K562 (cell line): ENCODE measurements around the gene NUP205. TPM values are rescaled to one million over a fixed set of nuclear protein-coding genes. Genes with fewer than 3 reads are reported as not detected.

ENCODE experiments used
- CBX3 ChIP-seq, 2 experiments: IDR thresholded peaks; 1 replicate in 1 of 2; 2 replicates in 1 of 2; pipeline ENCODE4 v1.6.1; 2012; ENCODE audit warnings: inconsistent platforms in 2 of 2, low read length in 2 of 2, borderline replicate concordance in 1 of 2, control low read depth in 1 of 2
- CHCHD3 ChIP-seq: fragments of 250-450 bp; sonication (Bioruptor Pico); IDR thresholded peaks from 2 replicates; pipeline ENCODE4 v2.1.2; 2022; ENCODE audit warnings: mild to moderate bottlenecking
- DPF2 ChIP-seq: fragments of 450-650 bp; IDR thresholded peaks from 2 replicates; pipeline ENCODE4 v1.6.1; 2016
- ETV1 ChIP-seq: fragments of 450-650 bp; conservative IDR thresholded peaks from 2 replicates; pipeline ENCODE4 v1.6.1; 2016; ENCODE audit warnings: missing genetic modification characterization, control low read depth, low read depth, missing compliant biosample characterization
- FOXJ3 ChIP-seq: sonication (generic); formaldehyde crosslinking; IDR thresholded peaks from 2 replicates; pipeline ENCODE4 v1.4.0; 2020; ENCODE audit warnings: mild to moderate bottlenecking, missing genetic modification reagents
- HOXB6 ChIP-seq: fragments of 250-450 bp; sonication (Bioruptor Pico); IDR thresholded peaks from 2 replicates; pipeline ENCODE4 v1.5.1; 2022; ENCODE audit warnings: mild to moderate bottlenecking, borderline replicate concordance
- KDM1A ChIP-seq, 2 experiments: fragments of 450-650 bp; IDR thresholded peaks; 2 replicates each; pipeline ENCODE4 v1.6.1; 2016; ENCODE audit warnings: mild to moderate bottlenecking in 2 of 2
- MTA1 ChIP-seq: fragments of 450-650 bp; IDR thresholded peaks from 2 replicates; pipeline ENCODE4 v1.6.1; 2017; ENCODE audit warnings: borderline replicate concordance
- MTA3 ChIP-seq: fragments of 450-650 bp; formaldehyde crosslinking; IDR thresholded peaks from 2 replicates; pipeline ENCODE4 v1.6.1; 2017; ENCODE audit warnings: mild to moderate bottlenecking, borderline replicate concordance
- MYC ChIP-seq, 2 experiments: fragments of 250-450 bp in 1 of 2; sonication (Bioruptor Pico) in 1 of 2; IDR thresholded peaks; 2 replicates each; pipeline versions ENCODE4 v1.5.1 to v1.6.1; 2012 to 2021; ENCODE audit warnings: low read depth in 2 of 2, borderline replicate concordance in 1 of 2, improper control_type of control experiment in 1 of 2, low read length in 1 of 2, mild to moderate bottlenecking in 1 of 2, moderate library complexity in 1 of 2
- PKNOX1 ChIP-seq: fragments of 450-650 bp; IDR thresholded peaks from 2 replicates; pipeline ENCODE4 v1.6.1; 2016
- POLR2G ChIP-seq: fragments of 200-400 bp; formaldehyde crosslinking; IDR thresholded peaks from 2 replicates; pipeline ENCODE4 v1.6.1; 2017; ENCODE audit warnings: low read depth, mild to moderate bottlenecking, antibody characterized with exemption, low read length, moderate library complexity
- POLR3G ChIP-seq: IDR thresholded peaks from 2 replicates; pipeline ENCODE4 v1.6.1; 2011; ENCODE audit not compliant: insufficient read length, insufficient replicate concordance; ENCODE audit errors: extremely low read depth
- SMARCA5 ChIP-seq: fragments of 450-650 bp; IDR thresholded peaks from 2 replicates; pipeline ENCODE4 v1.6.1; 2016
- USF1 ChIP-seq: sonication (generic); formaldehyde crosslinking; IDR thresholded peaks from 2 replicates; pipeline ENCODE4 v1.9.0; 2022; ENCODE audit warnings: mild to moderate bottlenecking, missing genetic modification reagents
- ZBTB11 ChIP-seq, 3 experiments: fragments of 200-800 bp in 1 of 3; fragments of 250-450 bp in 1 of 3; fragments of 450-650 bp in 1 of 3; sonication (Bioruptor Pico) in 1 of 3; sonication (Bioruptor generic) in 1 of 3; formaldehyde crosslinking in 1 of 3; IDR thresholded peaks; 2 replicates each; pipeline versions ENCODE4 v1.6.1 to v1.8.0; 2016 to 2022; ENCODE audit warnings: mild to moderate bottlenecking in 2 of 3, missing genetic modification characterization in 2 of 3, missing compliant biosample characterization in 1 of 3, moderate library complexity in 1 of 3
- ZFP1 ChIP-seq: fragments of 450-650 bp; formaldehyde crosslinking; IDR thresholded peaks from 2 replicates; pipeline ENCODE4 v1.4.0; 2020; ENCODE audit warnings: mild to moderate bottlenecking, mixed read lengths
- ZNF133 ChIP-seq: fragments of 250-450 bp; sonication (Bioruptor Pico); IDR thresholded peaks from 2 replicates; pipeline ENCODE4 v1.4.0; 2020; ENCODE audit warnings: mild to moderate bottlenecking
- ZNF146 ChIP-seq: IDR thresholded peaks from one replicate; pipeline ENCODE4 v1.6.1; 2018; ENCODE audit warnings: missing compliant biosample characterization; ENCODE audit not compliant: unreplicated experiment
- ZNF584 ChIP-seq: fragments of 200-800 bp; sonication (Bioruptor generic); IDR thresholded peaks from 2 replicates; pipeline ENCODE4 v1.6.1; 2016; ENCODE audit warnings: low read depth, mild to moderate bottlenecking, missing genetic modification characterization, missing compliant biosample characterization
- polyA plus RNA-seq, 8 experiments: library from polyadenylated mRNA; depleted of rRNA in 4 of 8; stranded (reverse) in 5 of 8; unstranded in 3 of 8; fragments of >200 nt; fragmentation: Nextera tagmentation in 2 of 8; fragmentation: Illumina TruSeq in 1 of 8; extraction: Ambion mirVana in 2 of 8; extraction: Trizol in 1 of 8; gene quantifications; 2 replicates each; pipeline versions ENCODE4 v1.2.1 to v1.2.3, GENCODE V29; 2011 to 2014; ENCODE audit warnings: inconsistent platforms in 1 of 8, missing spikeins in 1 of 8
- total RNA-seq, 7 experiments: library from RNA; depleted of rRNA in 6 of 7; stranded (reverse); fragments of >200 nt in 6 of 7; fragmentation: Illumina TruSeq in 2 of 7; extraction: Trizol in 2 of 7; gene quantifications; 2 replicates each; pipeline versions ENCODE4 v1.2.1 to v1.2.3, GENCODE V29; 2011 to 2021; ENCODE audit warnings: low replicate concordance in 1 of 7
- TF ChIP-seq, protein P1 (sequence below): fragments of 450-650 bp; IDR thresholded peaks from 2 replicates; pipeline ENCODE4 v1.7.1; 2018; ENCODE audit warnings: mild to moderate bottlenecking, low read depth; ENCODE audit not compliant: partially characterized antibody

The NUP205 gene
- total and polyA plus RNA-seq, 9 of the 15 experiments (the other 6 are each of a cell fraction or from before 2014, with no cell fraction given), result 101 to 282 (median 193) TPM

GRCh38 chr7:135517060-135517459 lies 40.7 kb upstream of the NUP205 start (continued):
- TF ChIP-seq, protein P1, sequence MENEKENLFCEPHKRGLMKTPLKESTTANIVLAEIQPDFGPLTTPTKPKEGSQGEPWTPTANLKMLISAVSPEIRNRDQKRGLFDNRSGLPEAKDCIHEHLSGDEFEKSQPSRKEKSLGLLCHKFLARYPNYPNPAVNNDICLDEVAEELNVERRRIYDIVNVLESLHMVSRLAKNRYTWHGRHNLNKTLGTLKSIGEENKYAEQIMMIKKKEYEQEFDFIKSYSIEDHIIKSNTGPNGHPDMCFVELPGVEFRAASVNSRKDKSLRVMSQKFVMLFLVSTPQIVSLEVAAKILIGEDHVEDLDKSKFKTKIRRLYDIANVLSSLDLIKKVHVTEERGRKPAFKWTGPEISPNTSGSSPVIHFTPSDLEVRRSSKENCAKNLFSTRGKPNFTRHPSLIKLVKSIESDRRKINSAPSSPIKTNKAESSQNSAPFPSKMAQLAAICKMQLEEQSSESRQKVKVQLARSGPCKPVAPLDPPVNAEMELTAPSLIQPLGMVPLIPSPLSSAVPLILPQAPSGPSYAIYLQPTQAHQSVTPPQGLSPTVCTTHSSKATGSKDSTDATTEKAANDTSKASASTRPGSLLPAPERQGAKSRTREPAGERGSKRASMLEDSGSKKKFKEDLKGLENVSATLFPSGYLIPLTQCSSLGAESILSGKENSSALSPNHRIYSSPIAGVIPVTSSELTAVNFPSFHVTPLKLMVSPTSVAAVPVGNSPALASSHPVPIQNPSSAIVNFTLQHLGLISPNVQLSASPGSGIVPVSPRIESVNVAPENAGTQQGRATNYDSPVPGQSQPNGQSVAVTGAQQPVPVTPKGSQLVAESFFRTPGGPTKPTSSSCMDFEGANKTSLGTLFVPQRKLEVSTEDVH, result no peak
- no peak for TF ChIP-seq FOXJ3 (CRISPR knock-in tag)
- TF ChIP-seq MTA3, result 0 out of 2 replicates have a peak, but pooled peaks have one; percentile 29
- TF ChIP-seq CHCHD3 (CRISPR knock-in tag), result 0 out of 2 replicates have a peak, but pooled peaks have one; percentile 55
- no peak for TF ChIP-seq POLR3G
- peak in 1 of 3 experiments; percentile 25; a peak in 1 of 6 replicates for TF ChIP-seq ZBTB11 (CRISPR knock-in tag; IDR thresholded peaks at IDR 0.05)
- TF ChIP-seq ETV1 (tag), result no peak
- no peak for TF ChIP-seq ZNF133
- no peak for TF ChIP-seq ZFP1
- peak; percentile 22; the same call in 1 of the 2 replicates for TF ChIP-seq MYC (IDR thresholded peaks at IDR 0.05; ENCODE audit: low read depth, low read length)
- TF ChIP-seq MYC (CRISPR knock-in tag; IDR thresholded peaks at IDR 0.05; ENCODE audit: borderline replicate concordance, low read depth), result no peak
- peak; percentile 77 to 82 for TF ChIP-seq KDM1A (IDR thresholded peaks at IDR 0.05)
- TF ChIP-seq HOXB6, result no peak
- no peak; the same call in 1 of the 2 replicates for TF ChIP-seq USF1 (CRISPR knock-in tag)
- peak; percentile 46; the same call in 1 of the 2 replicates for TF ChIP-seq SMARCA5
- no peak for TF ChIP-seq POLR2G
- TF ChIP-seq ZNF146 (CRISPR knock-in tag), result no peak
- TF ChIP-seq ZNF584, result no peak
- TF ChIP-seq CBX3 (IDR thresholded peaks at IDR 0.05; ENCODE audit: borderline replicate concordance in 1 of 2, low read length in 2 of 2), result peak in 1 of 2 experiments; percentile 40; a peak in 1 of 3 replicates
- peak; percentile 64; the same call in 1 of the 2 replicates for TF ChIP-seq MTA1
- TF ChIP-seq DPF2, result peak; percentile 76
- peak; percentile 87 for TF ChIP-seq PKNOX1
